Transverse colon (tissue), 4 donors: ENCODE data around the gene AHCY.

Experiments used
- EP300 ChIP-seq: sonication (generic); formaldehyde crosslinking; IDR thresholded peaks from one replicate; pipeline ENCODE4 v1.6.1; 2017; ENCODE audit warnings: antibody characterized with exemption, low read depth
- POLR2A ChIP-seq: fragments of 450-650 bp; IDR thresholded peaks from one replicate; pipeline ENCODE4 v1.6.1; 2016; ENCODE audit warnings: antibody characterized with exemption, mild to moderate bottlenecking, moderate library complexity
- POLR2AphosphoS5 ChIP-seq, 3 donors: sonication (generic); formaldehyde crosslinking; IDR thresholded peaks; one replicate each; pipeline ENCODE4 v1.6.1; 2016; ENCODE audit warnings: antibody characterized with exemption in 3 of 3
- TF ChIP-seq, protein P1 (sequence below), 5 experiments: fragments of 200-600 bp in 3 of 5; fragments of 450-650 bp in 2 of 5; sonication (generic) in 3 of 5; IDR thresholded peaks; 1 replicate in 2 of 5; 2 replicates in 3 of 5; pipeline ENCODE4 v1.5.1; 2016 to 2017; ENCODE audit warnings: antibody characterized with exemption in 5 of 5, inconsistent platforms in 3 of 5, mild to moderate bottlenecking in 2 of 5, moderate library complexity in 1 of 5

DNA sequence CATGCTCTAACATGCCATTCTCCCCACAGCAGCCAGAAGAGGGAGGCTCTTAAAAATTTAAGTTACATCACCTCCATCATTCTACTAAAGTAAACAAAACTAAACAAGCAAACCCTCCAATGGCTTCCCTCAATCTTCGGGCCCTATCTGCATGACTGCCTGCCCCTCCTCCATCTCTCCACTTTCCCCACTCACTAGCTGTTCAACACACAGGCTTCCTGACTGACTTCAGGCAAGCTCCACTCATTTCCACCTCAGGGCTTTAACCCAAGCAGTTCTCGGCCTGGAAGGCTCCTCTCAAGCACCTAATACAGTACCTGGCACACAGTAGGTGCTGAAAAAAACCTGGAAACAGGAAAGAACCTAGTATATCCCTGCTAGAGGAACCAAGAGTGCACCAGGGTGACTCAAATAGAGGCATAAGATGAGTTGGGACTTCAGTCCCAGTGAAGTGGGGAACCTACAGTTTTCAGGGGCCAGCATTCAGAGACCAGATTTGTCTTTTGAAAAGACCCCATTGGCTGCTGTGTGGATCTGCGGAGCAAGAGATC is 2.8 kb downstream of the AHCY start:
- TF ChIP-seq, protein P1, sequence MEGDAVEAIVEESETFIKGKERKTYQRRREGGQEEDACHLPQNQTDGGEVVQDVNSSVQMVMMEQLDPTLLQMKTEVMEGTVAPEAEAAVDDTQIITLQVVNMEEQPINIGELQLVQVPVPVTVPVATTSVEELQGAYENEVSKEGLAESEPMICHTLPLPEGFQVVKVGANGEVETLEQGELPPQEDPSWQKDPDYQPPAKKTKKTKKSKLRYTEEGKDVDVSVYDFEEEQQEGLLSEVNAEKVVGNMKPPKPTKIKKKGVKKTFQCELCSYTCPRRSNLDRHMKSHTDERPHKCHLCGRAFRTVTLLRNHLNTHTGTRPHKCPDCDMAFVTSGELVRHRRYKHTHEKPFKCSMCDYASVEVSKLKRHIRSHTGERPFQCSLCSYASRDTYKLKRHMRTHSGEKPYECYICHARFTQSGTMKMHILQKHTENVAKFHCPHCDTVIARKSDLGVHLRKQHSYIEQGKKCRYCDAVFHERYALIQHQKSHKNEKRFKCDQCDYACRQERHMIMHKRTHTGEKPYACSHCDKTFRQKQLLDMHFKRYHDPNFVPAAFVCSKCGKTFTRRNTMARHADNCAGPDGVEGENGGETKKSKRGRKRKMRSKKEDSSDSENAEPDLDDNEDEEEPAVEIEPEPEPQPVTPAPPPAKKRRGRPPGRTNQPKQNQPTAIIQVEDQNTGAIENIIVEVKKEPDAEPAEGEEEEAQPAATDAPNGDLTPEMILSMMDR (IDR thresholded peaks at IDR 0.05): no peak
- TF ChIP-seq POLR2A: no peak
- no peak for TF ChIP-seq POLR2AphosphoS5 (IDR thresholded peaks at IDR 0.05)
- TF ChIP-seq EP300: no peak
